ENCODE results near the gene TMEM89.

DNA sequence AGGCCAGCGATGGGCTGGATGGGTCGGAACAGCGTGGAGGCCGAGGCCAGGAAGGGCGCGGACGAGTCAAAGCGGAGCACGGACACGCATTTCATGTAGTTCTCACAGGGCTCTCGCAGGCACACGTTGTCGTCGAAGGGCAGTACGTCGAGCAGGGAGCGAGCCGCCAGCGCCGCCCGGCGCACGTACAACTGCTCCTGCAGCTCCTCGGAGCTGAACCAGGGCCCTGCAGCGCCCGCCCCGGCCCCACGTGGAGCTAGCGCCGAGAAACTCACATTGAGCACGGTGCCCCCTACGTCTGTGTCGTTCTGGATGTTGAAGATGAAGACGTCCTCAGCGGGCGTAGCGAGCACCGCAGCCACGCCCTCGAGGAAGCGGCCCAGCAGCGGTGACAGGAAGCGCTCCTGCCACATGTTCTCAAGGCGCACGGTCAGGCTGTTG lies 35.3 kb upstream of the TMEM89 start:
- TF ChIP-seq, protein P1, sequence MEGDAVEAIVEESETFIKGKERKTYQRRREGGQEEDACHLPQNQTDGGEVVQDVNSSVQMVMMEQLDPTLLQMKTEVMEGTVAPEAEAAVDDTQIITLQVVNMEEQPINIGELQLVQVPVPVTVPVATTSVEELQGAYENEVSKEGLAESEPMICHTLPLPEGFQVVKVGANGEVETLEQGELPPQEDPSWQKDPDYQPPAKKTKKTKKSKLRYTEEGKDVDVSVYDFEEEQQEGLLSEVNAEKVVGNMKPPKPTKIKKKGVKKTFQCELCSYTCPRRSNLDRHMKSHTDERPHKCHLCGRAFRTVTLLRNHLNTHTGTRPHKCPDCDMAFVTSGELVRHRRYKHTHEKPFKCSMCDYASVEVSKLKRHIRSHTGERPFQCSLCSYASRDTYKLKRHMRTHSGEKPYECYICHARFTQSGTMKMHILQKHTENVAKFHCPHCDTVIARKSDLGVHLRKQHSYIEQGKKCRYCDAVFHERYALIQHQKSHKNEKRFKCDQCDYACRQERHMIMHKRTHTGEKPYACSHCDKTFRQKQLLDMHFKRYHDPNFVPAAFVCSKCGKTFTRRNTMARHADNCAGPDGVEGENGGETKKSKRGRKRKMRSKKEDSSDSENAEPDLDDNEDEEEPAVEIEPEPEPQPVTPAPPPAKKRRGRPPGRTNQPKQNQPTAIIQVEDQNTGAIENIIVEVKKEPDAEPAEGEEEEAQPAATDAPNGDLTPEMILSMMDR (conservative IDR thresholded peaks at IDR 0.05; ENCODE audit: low read depth in 2 of 2), result 0 out of 4 replicates have a peak, but pooled peaks of 1 of the 2 experiments have one; percentile 10
- TF ChIP-seq EZH2phosphoT487 (IDR thresholded peaks at IDR 0.05; ENCODE audit: unreplicated experiment) (no peak), CREB1 (CRISPR knock-in tag; IDR thresholded peaks at IDR 0.05; ENCODE audit: low read depth) (no peak), NANOG (IDR thresholded peaks at IDR 0.05; ENCODE audit: borderline replicate concordance) (no peak), POLR2AphosphoS5 (IDR thresholded peaks at IDR 0.05; ENCODE audit: low read depth) (no peak), EZH2 (IDR thresholded peaks at IDR 0.05; ENCODE audit: low read depth, unreplicated experiment) (no peak), ZNF331 (CRISPR knock-in tag; IDR thresholded peaks at IDR 0.05; ENCODE audit: low read depth) (no peak), STAT1 (IDR thresholded peaks at IDR 0.05; ENCODE audit: unreplicated experiment) (no peak), JUNB (IDR thresholded peaks at IDR 0.05; ENCODE audit: unreplicated experiment) (no peak)
- TF ChIP-seq, protein P2, sequence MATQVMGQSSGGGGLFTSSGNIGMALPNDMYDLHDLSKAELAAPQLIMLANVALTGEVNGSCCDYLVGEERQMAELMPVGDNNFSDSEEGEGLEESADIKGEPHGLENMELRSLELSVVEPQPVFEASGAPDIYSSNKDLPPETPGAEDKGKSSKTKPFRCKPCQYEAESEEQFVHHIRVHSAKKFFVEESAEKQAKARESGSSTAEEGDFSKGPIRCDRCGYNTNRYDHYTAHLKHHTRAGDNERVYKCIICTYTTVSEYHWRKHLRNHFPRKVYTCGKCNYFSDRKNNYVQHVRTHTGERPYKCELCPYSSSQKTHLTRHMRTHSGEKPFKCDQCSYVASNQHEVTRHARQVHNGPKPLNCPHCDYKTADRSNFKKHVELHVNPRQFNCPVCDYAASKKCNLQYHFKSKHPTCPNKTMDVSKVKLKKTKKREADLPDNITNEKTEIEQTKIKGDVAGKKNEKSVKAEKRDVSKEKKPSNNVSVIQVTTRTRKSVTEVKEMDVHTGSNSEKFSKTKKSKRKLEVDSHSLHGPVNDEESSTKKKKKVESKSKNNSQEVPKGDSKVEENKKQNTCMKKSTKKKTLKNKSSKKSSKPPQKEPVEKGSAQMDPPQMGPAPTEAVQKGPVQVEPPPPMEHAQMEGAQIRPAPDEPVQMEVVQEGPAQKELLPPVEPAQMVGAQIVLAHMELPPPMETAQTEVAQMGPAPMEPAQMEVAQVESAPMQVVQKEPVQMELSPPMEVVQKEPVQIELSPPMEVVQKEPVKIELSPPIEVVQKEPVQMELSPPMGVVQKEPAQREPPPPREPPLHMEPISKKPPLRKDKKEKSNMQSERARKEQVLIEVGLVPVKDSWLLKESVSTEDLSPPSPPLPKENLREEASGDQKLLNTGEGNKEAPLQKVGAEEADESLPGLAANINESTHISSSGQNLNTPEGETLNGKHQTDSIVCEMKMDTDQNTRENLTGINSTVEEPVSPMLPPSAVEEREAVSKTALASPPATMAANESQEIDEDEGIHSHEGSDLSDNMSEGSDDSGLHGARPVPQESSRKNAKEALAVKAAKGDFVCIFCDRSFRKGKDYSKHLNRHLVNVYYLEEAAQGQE (IDR thresholded peaks at IDR 0.05; ENCODE audit: unreplicated experiment), result no peak
- TF ChIP-seq, protein P3, sequence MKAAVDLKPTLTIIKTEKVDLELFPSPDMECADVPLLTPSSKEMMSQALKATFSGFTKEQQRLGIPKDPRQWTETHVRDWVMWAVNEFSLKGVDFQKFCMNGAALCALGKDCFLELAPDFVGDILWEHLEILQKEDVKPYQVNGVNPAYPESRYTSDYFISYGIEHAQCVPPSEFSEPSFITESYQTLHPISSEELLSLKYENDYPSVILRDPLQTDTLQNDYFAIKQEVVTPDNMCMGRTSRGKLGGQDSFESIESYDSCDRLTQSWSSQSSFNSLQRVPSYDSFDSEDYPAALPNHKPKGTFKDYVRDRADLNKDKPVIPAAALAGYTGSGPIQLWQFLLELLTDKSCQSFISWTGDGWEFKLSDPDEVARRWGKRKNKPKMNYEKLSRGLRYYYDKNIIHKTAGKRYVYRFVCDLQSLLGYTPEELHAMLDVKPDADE (IDR thresholded peaks at IDR 0.05), result no peak
- TF ChIP-seq, protein P4, sequence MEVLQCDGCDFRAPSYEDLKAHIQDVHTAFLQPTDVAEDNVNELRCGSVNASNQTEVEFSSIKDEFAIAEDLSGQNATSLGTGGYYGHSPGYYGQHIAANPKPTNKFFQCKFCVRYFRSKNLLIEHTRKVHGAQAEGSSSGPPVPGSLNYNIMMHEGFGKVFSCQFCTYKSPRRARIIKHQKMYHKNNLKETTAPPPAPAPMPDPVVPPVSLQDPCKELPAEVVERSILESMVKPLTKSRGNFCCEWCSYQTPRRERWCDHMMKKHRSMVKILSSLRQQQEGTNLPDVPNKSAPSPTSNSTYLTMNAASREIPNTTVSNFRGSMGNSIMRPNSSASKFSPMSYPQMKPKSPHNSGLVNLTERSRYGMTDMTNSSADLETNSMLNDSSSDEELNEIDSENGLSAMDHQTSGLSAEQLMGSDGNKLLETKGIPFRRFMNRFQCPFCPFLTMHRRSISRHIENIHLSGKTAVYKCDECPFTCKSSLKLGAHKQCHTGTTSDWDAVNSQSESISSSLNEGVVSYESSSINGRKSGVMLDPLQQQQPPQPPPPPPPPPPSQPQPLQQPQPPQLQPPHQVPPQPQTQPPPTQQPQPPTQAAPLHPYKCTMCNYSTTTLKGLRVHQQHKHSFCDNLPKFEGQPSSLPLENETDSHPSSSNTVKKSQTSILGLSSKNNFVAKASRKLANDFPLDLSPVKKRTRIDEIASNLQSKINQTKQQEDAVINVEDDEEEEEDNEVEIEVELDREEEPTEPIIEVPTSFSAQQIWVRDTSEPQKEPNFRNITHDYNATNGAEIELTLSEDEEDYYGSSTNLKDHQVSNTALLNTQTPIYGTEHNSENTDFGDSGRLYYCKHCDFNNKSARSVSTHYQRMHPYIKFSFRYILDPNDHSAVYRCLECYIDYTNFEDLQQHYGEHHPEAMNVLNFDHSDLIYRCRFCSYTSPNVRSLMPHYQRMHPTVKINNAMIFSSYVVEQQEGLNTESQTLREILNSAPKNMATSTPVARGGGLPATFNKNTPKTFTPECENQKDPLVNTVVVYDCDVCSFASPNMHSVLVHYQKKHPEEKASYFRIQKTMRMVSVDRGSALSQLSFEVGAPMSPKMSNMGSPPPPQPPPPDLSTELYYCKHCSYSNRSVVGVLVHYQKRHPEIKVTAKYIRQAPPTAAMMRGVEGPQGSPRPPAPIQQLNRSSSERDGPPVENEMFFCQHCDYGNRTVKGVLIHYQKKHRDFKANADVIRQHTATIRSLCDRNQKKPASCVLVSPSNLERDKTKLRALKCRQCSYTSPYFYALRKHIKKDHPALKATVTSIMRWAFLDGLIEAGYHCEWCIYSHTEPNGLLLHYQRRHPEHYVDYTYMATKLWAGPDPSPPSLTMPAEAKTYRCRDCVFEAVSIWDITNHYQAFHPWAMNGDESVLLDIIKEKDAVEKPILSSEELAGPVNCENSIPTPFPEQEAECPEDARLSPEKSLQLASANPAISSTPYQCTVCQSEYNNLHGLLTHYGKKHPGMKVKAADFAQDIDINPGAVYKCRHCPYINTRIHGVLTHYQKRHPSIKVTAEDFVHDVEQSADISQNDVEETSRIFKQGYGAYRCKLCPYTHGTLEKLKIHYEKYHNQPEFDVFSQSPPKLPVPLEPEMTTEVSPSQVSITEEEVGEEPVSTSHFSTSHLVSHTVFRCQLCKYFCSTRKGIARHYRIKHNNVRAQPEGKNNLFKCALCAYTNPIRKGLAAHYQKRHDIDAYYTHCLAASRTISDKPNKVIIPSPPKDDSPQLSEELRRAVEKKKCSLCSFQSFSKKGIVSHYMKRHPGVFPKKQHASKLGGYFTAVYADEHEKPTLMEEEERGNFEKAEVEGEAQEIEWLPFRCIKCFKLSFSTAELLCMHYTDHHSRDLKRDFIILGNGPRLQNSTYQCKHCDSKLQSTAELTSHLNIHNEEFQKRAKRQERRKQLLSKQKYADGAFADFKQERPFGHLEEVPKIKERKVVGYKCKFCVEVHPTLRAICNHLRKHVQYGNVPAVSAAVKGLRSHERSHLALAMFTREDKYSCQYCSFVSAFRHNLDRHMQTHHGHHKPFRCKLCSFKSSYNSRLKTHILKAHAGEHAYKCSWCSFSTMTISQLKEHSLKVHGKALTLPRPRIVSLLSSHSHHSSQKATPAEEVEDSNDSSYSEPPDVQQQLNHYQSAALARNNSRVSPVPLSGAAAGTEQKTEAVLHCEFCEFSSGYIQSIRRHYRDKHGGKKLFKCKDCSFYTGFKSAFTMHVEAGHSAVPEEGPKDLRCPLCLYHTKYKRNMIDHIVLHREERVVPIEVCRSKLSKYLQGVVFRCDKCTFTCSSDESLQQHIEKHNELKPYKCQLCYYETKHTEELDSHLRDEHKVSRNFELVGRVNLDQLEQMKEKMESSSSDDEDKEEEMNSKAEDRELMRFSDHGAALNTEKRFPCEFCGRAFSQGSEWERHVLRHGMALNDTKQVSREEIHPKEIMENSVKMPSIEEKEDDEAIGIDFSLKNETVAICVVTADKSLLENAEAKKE (CRISPR knock-in tag; IDR thresholded peaks at IDR 0.05), result no peak

All from GM23338 (cell line).